SK-N-SH (cell line): ENCODE data around the gene GRIK3.

Source experiments
- CTCF ChIP-seq: fragments of 200-600 bp; sonication (generic); IDR thresholded peaks from 2 replicates; pipeline ENCODE4 v1.6.1; 2017; ENCODE audit warnings: antibody characterized with exemption, mild to moderate bottlenecking, moderate library complexity
- EZH2phosphoT487 ChIP-seq: fragments of 200-600 bp; sonication (generic); IDR thresholded peaks from 2 replicates; pipeline ENCODE4 v1.6.1; 2017; ENCODE audit warnings: low read depth, mixed run types, mild to moderate bottlenecking, antibody characterized with exemption, moderate library complexity, borderline replicate concordance
- GABPA ChIP-seq: IDR thresholded peaks from 2 replicates; pipeline ENCODE4 v1.4.0; 2012; ENCODE audit warnings: low read depth, mild to moderate bottlenecking
- JUND ChIP-seq: IDR thresholded peaks from 2 replicates; pipeline ENCODE4 v1.4.0; 2012
- MAX ChIP-seq: IDR thresholded peaks from 2 replicates; pipeline ENCODE4 v1.4.0; 2012; ENCODE audit warnings: low read depth
- PBX3 ChIP-seq: IDR thresholded peaks from 2 replicates; pipeline ENCODE4; 2012
- POLR2AphosphoS5 ChIP-seq: IDR thresholded peaks from 2 replicates; pipeline ENCODE4 v1.6.1; 2012; ENCODE audit warnings: low read depth, low read length
- RAD21 ChIP-seq: IDR thresholded peaks from 2 replicates; pipeline ENCODE4 v1.6.1; 2012; ENCODE audit warnings: mild to moderate bottlenecking, low read length
- TCF12 ChIP-seq: IDR thresholded peaks from 2 replicates; pipeline ENCODE4 v1.4.0; 2012

GRCh38 chr1:36981126-36981525, 53.2 kb downstream of the GRIK3 start:
- TF ChIP-seq JUND (no peak), CTCF (no peak), TCF12 (no peak), MAX (no peak), EZH2phosphoT487 (no peak), RAD21 (no peak), PBX3 (no peak), GABPA (no peak), POLR2AphosphoS5 (no peak)
